Thymus (tissue), 11 donors: ENCODE results near the gene PCDHGA3. TPM values are rescaled to one million over a fixed set of nuclear protein-coding genes. Genes with fewer than 3 reads are reported as not detected.
"Not testable (repeated sequence)": the region's sequence is repeated elsewhere in the genome, so short reads cannot be mapped to it uniquely, and the experiment has no call there.

Experiments
- DNase-seq, 9 donors: peaks; one replicate each; pipeline ENCODE4 v3.0.0-alpha.2; 2013; ENCODE audit warnings: low spot score in 9 of 9, low read depth in 6 of 9, missing footprints in 1 of 9
- H3K27ac ChIP-seq, 2 donors: one replicate each; pipeline ENCODE4 v1.5.1; 2013; ENCODE audit warnings: control low read depth in 1 of 2, low read depth in 1 of 2, low read length in 1 of 2, mild to moderate bottlenecking in 1 of 2, moderate library complexity in 1 of 2
- H3K27me3 ChIP-seq, 2 donors: one replicate each; pipeline ENCODE4 v1.5.1; 2013; ENCODE audit warnings: low read length in 1 of 2; ENCODE audit not compliant: control insufficient read depth in 2 of 2, insufficient read depth in 1 of 2
- H3K36me3 ChIP-seq, 2 donors: one replicate each; pipeline ENCODE4 v1.5.1; 2013; ENCODE audit warnings: low read length in 1 of 2, mild to moderate bottlenecking in 1 of 2, moderate library complexity in 1 of 2; ENCODE audit not compliant: control insufficient read depth in 2 of 2, insufficient read depth in 2 of 2
- H3K4me1 ChIP-seq, 2 donors: one replicate each; pipeline ENCODE4 v1.5.1; 2013; ENCODE audit warnings: low read length in 2 of 2; ENCODE audit not compliant: control insufficient read depth in 2 of 2, insufficient read depth in 2 of 2
- H3K4me3 ChIP-seq, 2 donors: one replicate each; pipeline ENCODE4 v1.5.1; 2013; ENCODE audit warnings: low read length in 2 of 2, control low read depth in 1 of 2, mild to moderate bottlenecking in 1 of 2
- H3K9me3 ChIP-seq, 2 donors: one replicate each; pipeline ENCODE4 v1.5.1; 2013; ENCODE audit warnings: low read length in 1 of 2, mild to moderate bottlenecking in 1 of 2; ENCODE audit not compliant: control insufficient read depth in 2 of 2, insufficient read depth in 1 of 2
- WGBS: extraction: QIAGEN DNeasy Blood & Tissue Kit; methylation state at CpG from one replicate; pipeline ENCODE4 v1.1.7; 2013; 5-methylcytosine and 5-hydroxymethylcytosine counted together
- polyA plus RNA-seq: library from polyadenylated mRNA; stranded (reverse); fragments of 200-250 nt; gene quantifications from one replicate; pipeline ENCODE4 v1.2.3, GENCODE V29; 2013
- total RNA-seq: library from RNA; stranded (reverse); fragments of 120-200 nt; gene quantifications from one replicate; pipeline ENCODE4 v1.2.4, GENCODE V29; 2013
- donor health status: healthy.

PCDHGA3 gene
- total and polyA plus RNA-seq, 2 donors = 0.11 to 0.19 TPM

DNA sequence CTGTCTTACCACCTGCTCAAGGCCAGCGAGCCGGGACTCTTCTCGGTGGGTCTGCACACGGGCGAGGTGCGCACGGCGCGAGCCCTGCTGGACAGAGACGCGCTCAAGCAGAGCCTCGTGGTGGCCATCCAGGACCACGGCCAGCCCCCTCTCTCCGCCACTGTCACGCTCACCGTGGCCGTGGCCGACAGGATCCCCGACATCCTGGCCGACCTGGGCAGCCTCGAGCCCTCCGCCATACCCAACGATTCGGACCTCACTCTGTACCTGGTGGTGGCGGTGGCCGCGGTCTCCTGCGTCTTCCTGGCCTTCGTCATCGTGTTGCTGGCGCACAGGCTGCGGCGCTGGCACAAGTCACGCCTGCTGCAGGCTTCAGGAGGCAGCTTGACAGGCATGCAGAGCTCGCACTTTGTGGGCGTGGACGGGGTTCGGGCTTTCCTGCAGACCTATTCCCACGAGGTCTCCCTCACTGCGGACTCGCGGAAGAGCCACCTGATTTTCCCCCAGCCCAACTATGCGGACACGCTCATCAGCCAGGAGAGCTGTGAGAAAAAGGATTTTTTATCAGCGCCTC is 2.8 kb upstream of the PCDHGA3 start:
- H3K4me3 ChIP-seq, H3K4me1 ChIP-seq, H3K27ac ChIP-seq, DNase-seq, H3K36me3 ChIP-seq: not testable (repeated sequence)
- H3K27me3 ChIP-seq = peaks cover 0 to 35% of the 10 kb centered on the region in 2 donors
- peaks cover 15 to 37% of the 10 kb centered on the region in 2 donors for H3K9me3 ChIP-seq
- WGBS = 72% methylated on average over 45 of the region's 45 CpGs

DNA sequence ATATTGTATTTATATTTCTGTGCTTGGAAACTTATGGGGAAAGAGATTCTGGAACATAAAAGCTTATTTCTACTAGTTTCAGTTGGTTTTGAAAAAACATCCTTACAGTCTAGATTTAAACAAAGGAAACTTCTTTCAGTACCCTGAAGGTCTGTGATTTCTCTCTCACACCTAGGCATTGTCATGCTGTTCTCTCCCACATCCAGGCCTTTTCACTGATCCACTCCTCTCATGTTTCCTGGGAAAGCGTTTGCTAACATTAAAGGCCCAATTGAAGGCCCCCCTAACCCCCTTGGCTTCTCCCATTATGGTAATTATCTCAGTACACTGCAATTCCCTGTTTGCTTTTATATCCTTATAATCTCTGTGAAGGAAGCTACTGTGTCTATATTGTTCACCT is 856 bp upstream of the PCDHGA3 start:
- Histone ChIP-seq H3K9me3 (peaks cover 15 to 37% of the 10 kb centered on the region in 2 donors), H3K27me3 (peaks cover 0 to 35% of the 10 kb centered on the region in 2 donors), H3K4me1 (no peaks in the 10 kb centered on the region), H3K27ac (no peak overlapping the region), H3K4me3 (no peak overlapping the region), H3K36me3 (no peaks in the 10 kb centered on the region)
- 22% methylated on average over 1 of the region's 1 CpG for WGBS
- DNase-seq = no peak

DNA sequence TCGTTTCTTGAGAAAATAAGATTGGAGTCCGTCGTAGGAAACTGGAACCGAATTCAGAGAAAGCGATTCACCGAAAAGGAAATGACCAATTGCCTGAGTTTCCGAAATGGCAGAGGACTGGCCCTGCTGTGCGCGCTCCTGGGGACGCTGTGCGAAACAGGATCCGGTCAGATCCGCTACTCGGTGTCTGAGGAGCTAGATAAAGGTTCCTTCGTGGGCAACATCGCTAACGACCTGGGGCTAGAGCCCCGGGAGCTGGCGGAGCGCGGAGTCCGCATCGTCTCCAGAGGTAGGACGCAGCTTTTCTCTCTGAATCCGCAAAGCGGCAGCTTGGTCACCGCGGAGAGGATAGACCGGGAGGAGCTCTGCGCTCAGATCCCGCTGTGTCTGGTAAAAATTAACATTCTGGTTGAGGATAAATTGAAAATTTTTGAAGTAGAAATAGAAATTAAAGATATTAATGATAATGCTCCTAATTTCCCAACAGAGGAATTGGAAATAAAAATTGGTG is 379 bp downstream of the PCDHGA3 start:
- no peaks in the 10 kb centered on the region for H3K36me3 ChIP-seq
- no peak overlapping the region for H3K4me3 ChIP-seq
- H3K4me1 ChIP-seq = no peaks in the 10 kb centered on the region
- 37% methylated on average over 31 of the region's 31 CpGs for WGBS
- H3K9me3 ChIP-seq = peaks cover 13 to 31% of the 10 kb centered on the region in 2 donors
- DNase-seq = no peak
- H3K27me3 ChIP-seq = peaks cover 0 to 28% of the 10 kb centered on the region in 2 donors
- H3K27ac ChIP-seq = no peak overlapping the region

DNA sequence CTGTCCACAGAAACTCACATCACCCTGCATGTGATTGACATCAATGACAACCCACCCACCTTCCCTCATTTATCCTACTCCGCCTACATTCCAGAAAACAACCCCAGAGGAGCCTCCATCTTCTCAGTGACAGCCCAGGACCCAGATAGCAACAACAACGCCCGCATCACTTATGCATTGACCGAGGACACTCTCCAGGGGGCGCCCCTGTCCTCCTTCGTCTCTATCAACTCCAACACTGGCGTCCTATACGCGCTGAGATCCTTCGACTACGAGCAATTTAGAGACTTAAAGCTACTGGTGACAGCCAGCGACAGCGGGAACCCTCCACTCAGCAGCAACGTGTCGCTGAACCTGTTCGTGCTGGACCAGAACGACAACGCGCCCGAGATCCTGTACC is 1.7 kb downstream of the PCDHGA3 start:
- peaks cover 0 to 20% of the 10 kb centered on the region in 2 donors for H3K27me3 ChIP-seq

DNA sequence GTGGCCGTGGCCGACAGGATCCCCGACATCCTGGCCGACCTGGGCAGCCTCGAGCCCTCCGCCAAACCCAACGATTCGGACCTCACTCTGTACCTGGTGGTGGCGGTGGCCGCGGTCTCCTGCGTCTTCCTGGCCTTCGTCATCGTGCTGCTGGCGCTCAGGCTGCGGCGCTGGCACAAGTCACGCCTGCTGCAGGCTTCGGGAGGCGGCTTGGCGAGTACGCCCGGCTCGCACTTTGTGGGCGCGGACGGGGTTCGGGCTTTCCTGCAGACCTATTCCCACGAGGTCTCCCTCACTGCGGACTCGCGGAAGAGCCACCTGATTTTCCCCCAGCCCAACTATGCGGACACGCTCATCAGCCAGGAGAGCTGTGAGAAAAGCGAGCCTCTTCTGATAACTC is 2.4 kb downstream of the PCDHGA3 start:
- H3K4me1 ChIP-seq, DNase-seq, H3K4me3 ChIP-seq, H3K36me3 ChIP-seq, H3K27ac ChIP-seq: not testable (repeated sequence)
- WGBS = 54% methylated on average over 24 of the region's 35 CpGs
- peaks cover 11 to 30% of the 10 kb centered on the region in 2 donors for H3K9me3 ChIP-seq
- H3K27me3 ChIP-seq = peaks cover 0 to 24% of the 10 kb centered on the region in 2 donors

More for the DNA sequence above, 1.7 kb downstream of the PCDHGA3 start:
- WGBS = 47% methylated on average over 20 of the region's 20 CpGs
- H3K4me1 ChIP-seq = no peaks in the 10 kb centered on the region
- H3K9me3 ChIP-seq = peaks cover 9 to 25% of the 10 kb centered on the region in 2 donors
- H3K27ac ChIP-seq = no peak overlapping the region
- H3K36me3 ChIP-seq = no peaks in the 10 kb centered on the region
- DNase-seq = no peak
- no peak overlapping the region for H3K4me3 ChIP-seq

DNA sequence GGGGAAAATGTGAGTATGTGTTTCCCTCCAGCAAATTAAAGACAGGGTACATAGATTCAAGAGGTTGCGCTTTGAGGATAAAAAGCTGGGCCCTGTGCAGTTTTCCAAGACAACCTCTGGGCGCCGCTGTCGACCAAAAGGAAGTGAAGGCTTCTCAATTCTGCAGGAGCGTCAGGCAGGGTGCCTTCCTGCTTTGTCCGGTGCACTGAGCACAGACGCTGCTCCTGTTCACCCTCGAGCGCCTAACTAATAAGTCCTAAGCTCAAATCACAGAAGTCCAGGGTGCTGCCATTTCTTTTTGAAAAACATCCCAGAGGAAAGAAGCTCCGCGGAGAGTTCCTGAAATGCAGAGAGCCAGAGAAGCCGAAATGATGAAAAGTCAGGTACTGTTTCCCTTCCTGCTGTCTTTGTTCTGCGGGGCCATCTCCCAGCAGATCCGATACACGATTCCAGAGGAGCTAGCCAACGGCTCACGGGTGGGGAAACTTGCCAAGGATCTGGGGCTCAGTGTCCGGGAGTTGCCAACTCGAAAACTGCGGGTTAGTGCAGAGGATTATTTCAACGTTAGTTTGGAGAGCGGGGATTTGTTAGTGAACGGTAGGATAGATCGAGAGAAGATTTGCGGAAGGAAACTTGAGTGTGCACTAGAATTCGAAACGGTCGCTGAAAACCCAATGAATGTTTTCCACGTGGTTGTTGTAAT is 6.4 kb downstream of the PCDHGA3 start, which contains the start of gene PCDHGB1:
PCDHGB1 (plus strand) TSS at position 183 of the 703 bp plus-strand sequence; CDS start at position 345, 162 bp downstream.
- peaks cover 4 to 26% of the 10 kb centered on the region in 2 donors for H3K9me3 ChIP-seq
- H3K27ac ChIP-seq = no peak within 1 kb of the TSS
- no peaks in the 10 kb centered on the region for H3K36me3 ChIP-seq
- H3K4me1 ChIP-seq = no peaks in the 10 kb centered on the region
- H3K4me3 ChIP-seq = no peak within 1 kb of the TSS
- peaks cover 0 to 32% of the 10 kb centered on the region in 2 donors for H3K27me3 ChIP-seq
- DNase-seq = peak in 2 of 9 donors; percentile 18 to 43
- WGBS = 34% methylated on average over 29 of the region's 29 CpGs

DNA sequence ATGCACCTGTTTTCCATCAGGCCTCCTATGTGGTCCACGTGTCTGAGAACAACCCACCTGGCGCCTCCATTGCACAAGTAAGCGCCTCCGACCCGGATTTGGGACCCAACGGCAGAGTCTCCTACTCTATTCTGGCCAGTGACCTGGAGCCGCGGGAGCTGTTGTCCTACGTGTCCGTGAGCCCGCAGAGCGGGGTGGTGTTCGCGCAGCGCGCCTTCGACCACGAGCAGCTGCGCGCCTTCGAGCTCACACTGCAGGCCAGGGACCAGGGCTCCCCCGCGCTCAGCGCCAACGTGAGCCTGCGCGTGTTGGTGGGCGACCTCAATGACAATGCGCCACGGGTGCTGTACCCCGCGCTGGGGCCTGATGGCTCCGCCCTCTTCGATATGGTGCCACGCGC is 8.0 kb downstream of the PCDHGA3 start:
- 49% methylated on average over 32 of the region's 36 CpGs for WGBS
- Histone ChIP-seq H3K4me1 (no peaks in the 10 kb centered on the region), H3K27me3 (peaks cover 0 to 38% of the 10 kb centered on the region in 2 donors), H3K27ac (no peak overlapping the region), H3K9me3 (peaks cover 6 to 32% of the 10 kb centered on the region in 2 donors), H3K4me3 (no peak overlapping the region), H3K36me3 (no peaks in the 10 kb centered on the region)
- DNase-seq = no peak

DNA sequence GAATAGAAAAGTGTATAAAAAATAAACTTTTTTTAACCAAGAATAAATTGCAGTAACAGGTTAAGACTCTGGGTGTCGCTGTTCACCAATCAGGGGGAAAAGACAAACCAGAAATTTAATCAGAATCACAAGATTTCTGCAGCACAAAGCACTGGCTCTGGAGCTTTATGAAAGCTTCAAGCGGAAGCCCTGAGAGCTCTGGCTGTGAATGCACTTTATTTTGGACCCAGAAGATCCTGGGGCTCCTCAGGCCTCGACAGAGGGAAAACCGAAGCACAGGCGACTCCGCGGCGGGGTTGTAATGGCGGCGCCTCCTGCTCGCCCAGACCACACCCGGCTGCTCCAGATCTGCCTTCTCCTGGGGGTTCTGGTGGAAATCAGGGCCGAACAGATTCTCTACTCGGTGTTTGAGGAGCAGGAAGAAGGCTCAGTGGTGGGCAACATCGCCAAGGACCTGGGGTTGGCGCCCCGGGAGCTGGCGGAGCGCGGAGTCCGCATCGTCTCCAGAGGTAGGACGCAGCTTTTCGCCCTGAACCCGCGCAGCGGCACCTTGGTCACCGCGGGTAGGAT is 11.4 kb downstream of the PCDHGA3 start, which contains the start of gene PCDHGA4:
PCDHGA4 (plus strand) TSS at position 122 of the 570 bp plus-strand sequence; CDS start at position 209, 87 bp downstream.
- Histone ChIP-seq H3K4me3 (no peak within 1 kb of the TSS), H3K4me1 (peaks cover 0 to 2% of the 10 kb centered on the region in 2 donors), H3K27ac (no peak within 1 kb of the TSS), H3K9me3 (peaks cover 9 to 39% of the 10 kb centered on the region in 2 donors), H3K36me3 (no peaks in the 10 kb centered on the region), H3K27me3 (peaks cover under 1 to 47% of the 10 kb centered on the region in 2 donors)
- DNase-seq = peak in 1 of 9 donors; percentile 4
- 22% methylated on average over 29 of the region's 29 CpGs for WGBS

DNA sequence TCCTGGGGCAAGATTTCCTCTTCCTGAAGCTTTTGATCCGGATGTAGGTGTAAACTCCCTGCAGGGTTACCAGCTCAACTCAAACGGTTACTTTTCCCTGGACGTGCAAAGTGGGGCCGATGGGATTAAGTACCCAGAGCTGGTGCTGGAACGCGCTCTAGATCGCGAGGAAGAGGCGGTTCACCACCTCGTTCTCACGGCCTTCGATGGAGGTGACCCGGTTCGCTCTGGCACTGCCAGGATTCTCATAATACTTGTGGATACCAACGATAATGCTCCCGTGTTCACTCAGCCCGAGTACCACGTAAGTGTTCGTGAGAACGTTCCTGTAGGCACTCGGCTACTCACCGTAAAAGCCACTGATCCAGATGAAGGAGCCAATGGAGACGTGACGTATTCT is 12.0 kb downstream of the PCDHGA3 start:
- Histone ChIP-seq H3K36me3 (no peaks in the 10 kb centered on the region), H3K4me1 (peaks cover 0 to 3% of the 10 kb centered on the region in 2 donors), H3K27ac (no peak overlapping the region), H3K9me3 (peaks cover 11 to 37% of the 10 kb centered on the region in 2 donors), H3K27me3 (peaks cover 3 to 48% of the 10 kb centered on the region in 2 donors), H3K4me3 (no peak overlapping the region)
- WGBS = 59% methylated on average over 24 of the region's 24 CpGs
- DNase-seq = no peak
